ENCODE measurements around the gene ZNF286A. TPM values are rescaled to one million over a fixed set of nuclear protein-coding genes. Genes with fewer than 3 reads are reported as not detected.

The ZNF286A gene
- polyA plus RNA-seq, 3 donors: 2.3 to 3.2 (median 2.9) TPM

GRCh38 chr17:15658296-15658695, 41.3 kb upstream of the ZNF286A start:
- Histone ChIP-seq H3K9ac (ENCODE audit: insufficient read depth, low read length, poor library complexity, severe bottlenecking) (no peak overlapping the region), H3K36me3 (replicated peaks in 1 of 2; ENCODE audit: control insufficient read depth in 1 of 2, insufficient read depth in 2 of 2, low read length in 2 of 2) (no peaks in the 10 kb centered on the region), H2AFZ (ENCODE audit: insufficient read depth, low read depth, low read length, poor library complexity, severe bottlenecking) (no peak overlapping the region), H3K79me2 (ENCODE audit: insufficient read depth, low read length) (no peaks in the 10 kb centered on the region), H3K27me3 (ENCODE audit: control insufficient read depth in 2 of 2, insufficient read depth in 2 of 2, low read length in 2 of 2) (no peaks in the 10 kb centered on the region), H3K4me3 (replicated peaks in 1 of 3; ENCODE audit: low read depth in 2 of 3, low read length in 3 of 3) (no peak overlapping the region), H3K4me2 (replicated peaks; ENCODE audit: extremely low read depth, low read length, poor library complexity, severe bottlenecking) (no peak overlapping the region), H3K9me3 (replicated peaks in 1 of 2; ENCODE audit: control insufficient read depth in 1 of 2, insufficient read depth in 1 of 2, low read length in 2 of 2) (no peaks in the 10 kb centered on the region), H4K20me1 (ENCODE audit: insufficient read depth, low read length) (no peaks in the 10 kb centered on the region), H3K4me1 (ENCODE audit: control insufficient read depth in 1 of 2, insufficient read depth in 2 of 2, low read length in 2 of 2) (no peaks in the 10 kb centered on the region), H3K27ac (ENCODE audit: low read depth in 1 of 2, low read length in 2 of 2) (no peak overlapping the region)
- Mint-ChIP-seq H3K9me3 (no peaks in the 10 kb centered on the region), H3K27ac (no peak overlapping the region), H3K27me3 (ENCODE audit: low read depth in 3 of 3) (peaks cover 0 to 2% (median 0%) of the 10 kb centered on the region in 3 donors), H3K36me3 (peaks cover 5 to 14% of the 10 kb centered on the region in 2 donors), H3K4me1 (no peaks in the 10 kb centered on the region), H3K4me3 (no peak overlapping the region)
- TF ChIP-seq, protein P1, sequence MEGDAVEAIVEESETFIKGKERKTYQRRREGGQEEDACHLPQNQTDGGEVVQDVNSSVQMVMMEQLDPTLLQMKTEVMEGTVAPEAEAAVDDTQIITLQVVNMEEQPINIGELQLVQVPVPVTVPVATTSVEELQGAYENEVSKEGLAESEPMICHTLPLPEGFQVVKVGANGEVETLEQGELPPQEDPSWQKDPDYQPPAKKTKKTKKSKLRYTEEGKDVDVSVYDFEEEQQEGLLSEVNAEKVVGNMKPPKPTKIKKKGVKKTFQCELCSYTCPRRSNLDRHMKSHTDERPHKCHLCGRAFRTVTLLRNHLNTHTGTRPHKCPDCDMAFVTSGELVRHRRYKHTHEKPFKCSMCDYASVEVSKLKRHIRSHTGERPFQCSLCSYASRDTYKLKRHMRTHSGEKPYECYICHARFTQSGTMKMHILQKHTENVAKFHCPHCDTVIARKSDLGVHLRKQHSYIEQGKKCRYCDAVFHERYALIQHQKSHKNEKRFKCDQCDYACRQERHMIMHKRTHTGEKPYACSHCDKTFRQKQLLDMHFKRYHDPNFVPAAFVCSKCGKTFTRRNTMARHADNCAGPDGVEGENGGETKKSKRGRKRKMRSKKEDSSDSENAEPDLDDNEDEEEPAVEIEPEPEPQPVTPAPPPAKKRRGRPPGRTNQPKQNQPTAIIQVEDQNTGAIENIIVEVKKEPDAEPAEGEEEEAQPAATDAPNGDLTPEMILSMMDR (IDR thresholded peaks at IDR 0.05): no peak
- no CpG with 5 or more reads among the region's 3 CpGs for WGBS (ENCODE audit: insufficient coverage)
- DNase-seq: no peak
- intact Hi-C loops (cut with micrococcal nuclease): no loop called here

DNA sequence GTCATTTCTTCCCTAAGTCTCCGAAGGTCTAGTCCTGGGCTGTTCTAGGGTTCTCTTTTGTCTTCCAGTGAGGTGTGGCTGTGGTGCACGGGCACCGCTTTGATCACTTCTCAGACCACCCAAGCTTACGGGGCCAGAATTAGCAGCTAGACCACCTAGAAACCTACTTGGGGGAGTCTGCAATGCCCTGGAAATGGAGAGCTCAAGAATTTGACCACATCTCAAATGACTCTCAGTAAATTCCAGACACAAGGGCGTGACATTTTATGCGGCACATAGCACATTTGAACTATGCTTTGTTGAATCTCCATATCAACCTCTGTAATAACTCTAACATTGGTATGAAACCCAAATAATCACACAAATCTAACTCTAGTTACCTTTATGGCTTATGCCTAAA, 40.3 kb upstream of the ZNF286A start:
- no peaks in the 10 kb centered on the region for H4K20me1 ChIP-seq (ENCODE audit: insufficient read depth, low read length)
- DNase-seq: no peak
- Mint-ChIP-seq H3K4me1 (no peaks in the 10 kb centered on the region), H3K4me3 (no peak overlapping the region), H3K27me3 (ENCODE audit: low read depth in 3 of 3) (peaks cover 0 to 2% (median under 1%) of the 10 kb centered on the region in 3 donors), H3K9me3 (no peaks in the 10 kb centered on the region), H3K36me3 (peaks cover 5 to 21% of the 10 kb centered on the region in 2 donors), H3K27ac (no peak overlapping the region)
- TF ChIP-seq, protein P1 (IDR thresholded peaks at IDR 0.05): no peak
- H3K79me2 ChIP-seq (ENCODE audit: insufficient read depth, low read length): no peaks in the 10 kb centered on the region
- no peaks in the 10 kb centered on the region for H3K27me3 ChIP-seq (ENCODE audit: control insufficient read depth in 2 of 2, insufficient read depth in 2 of 2, low read length in 2 of 2)
- no peak overlapping the region for H3K9ac ChIP-seq (ENCODE audit: insufficient read depth, low read length, poor library complexity, severe bottlenecking)
- H3K4me3 ChIP-seq (replicated peaks in 1 of 3; ENCODE audit: low read depth in 2 of 3, low read length in 3 of 3): no peak overlapping the region
- intact Hi-C loops (cut with micrococcal nuclease): no loop called here
- WGBS (ENCODE audit: insufficient coverage): 96% methylated on average over 3 of the region's 6 CpGs
- H3K27ac ChIP-seq (ENCODE audit: low read depth in 1 of 2, low read length in 2 of 2): no peak overlapping the region
- no peak overlapping the region for H2AFZ ChIP-seq (ENCODE audit: insufficient read depth, low read depth, low read length, poor library complexity, severe bottlenecking)
- H3K4me1 ChIP-seq (ENCODE audit: control insufficient read depth in 1 of 2, insufficient read depth in 2 of 2, low read length in 2 of 2): no peaks in the 10 kb centered on the region
- no peaks in the 10 kb centered on the region for H3K9me3 ChIP-seq (replicated peaks in 1 of 2; ENCODE audit: control insufficient read depth in 1 of 2, insufficient read depth in 1 of 2, low read length in 2 of 2)
- no peaks in the 10 kb centered on the region for H3K36me3 ChIP-seq (replicated peaks in 1 of 2; ENCODE audit: control insufficient read depth in 1 of 2, insufficient read depth in 2 of 2, low read length in 2 of 2)
- no peak overlapping the region for H3K4me2 ChIP-seq (replicated peaks; ENCODE audit: extremely low read depth, low read length, poor library complexity, severe bottlenecking)

Data from CD14-positive monocyte (primary cell).